LNCAP (cell line): ENCODE measurements around the gene RHBDL3.
A peak's percentile ranks its signal among the peaks of the same experiment; 100 is the strongest.

ENCODE experiments used
- TF ChIP-seq, protein P1 (sequence below): fragments of 450-650 bp; IDR thresholded peaks from 2 replicates; pipeline ENCODE4 v1.5.1; 2017; ENCODE audit warnings: mild to moderate bottlenecking

Gene RHBDL3

DNA sequence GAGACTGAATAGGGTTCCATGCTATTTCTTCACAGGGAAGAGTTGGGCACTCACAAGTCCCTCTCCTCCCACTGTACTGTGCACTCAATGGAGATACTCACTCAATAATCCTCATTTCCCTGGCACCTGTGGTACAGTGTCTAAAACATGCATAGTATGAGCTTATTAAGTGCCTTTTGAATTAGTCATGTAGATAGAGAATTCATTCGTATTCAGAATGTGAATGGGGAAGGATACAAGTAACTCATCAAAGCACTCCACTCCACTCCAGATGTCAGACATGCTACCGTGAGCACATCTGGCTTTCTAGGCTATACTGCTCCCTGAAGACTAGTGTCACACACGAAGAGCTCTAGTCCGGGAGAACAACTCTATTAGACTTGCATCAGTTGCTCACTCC is 70.1 kb downstream of the RHBDL3 start:
- TF ChIP-seq, protein P1, sequence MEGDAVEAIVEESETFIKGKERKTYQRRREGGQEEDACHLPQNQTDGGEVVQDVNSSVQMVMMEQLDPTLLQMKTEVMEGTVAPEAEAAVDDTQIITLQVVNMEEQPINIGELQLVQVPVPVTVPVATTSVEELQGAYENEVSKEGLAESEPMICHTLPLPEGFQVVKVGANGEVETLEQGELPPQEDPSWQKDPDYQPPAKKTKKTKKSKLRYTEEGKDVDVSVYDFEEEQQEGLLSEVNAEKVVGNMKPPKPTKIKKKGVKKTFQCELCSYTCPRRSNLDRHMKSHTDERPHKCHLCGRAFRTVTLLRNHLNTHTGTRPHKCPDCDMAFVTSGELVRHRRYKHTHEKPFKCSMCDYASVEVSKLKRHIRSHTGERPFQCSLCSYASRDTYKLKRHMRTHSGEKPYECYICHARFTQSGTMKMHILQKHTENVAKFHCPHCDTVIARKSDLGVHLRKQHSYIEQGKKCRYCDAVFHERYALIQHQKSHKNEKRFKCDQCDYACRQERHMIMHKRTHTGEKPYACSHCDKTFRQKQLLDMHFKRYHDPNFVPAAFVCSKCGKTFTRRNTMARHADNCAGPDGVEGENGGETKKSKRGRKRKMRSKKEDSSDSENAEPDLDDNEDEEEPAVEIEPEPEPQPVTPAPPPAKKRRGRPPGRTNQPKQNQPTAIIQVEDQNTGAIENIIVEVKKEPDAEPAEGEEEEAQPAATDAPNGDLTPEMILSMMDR: no peak

DNA sequence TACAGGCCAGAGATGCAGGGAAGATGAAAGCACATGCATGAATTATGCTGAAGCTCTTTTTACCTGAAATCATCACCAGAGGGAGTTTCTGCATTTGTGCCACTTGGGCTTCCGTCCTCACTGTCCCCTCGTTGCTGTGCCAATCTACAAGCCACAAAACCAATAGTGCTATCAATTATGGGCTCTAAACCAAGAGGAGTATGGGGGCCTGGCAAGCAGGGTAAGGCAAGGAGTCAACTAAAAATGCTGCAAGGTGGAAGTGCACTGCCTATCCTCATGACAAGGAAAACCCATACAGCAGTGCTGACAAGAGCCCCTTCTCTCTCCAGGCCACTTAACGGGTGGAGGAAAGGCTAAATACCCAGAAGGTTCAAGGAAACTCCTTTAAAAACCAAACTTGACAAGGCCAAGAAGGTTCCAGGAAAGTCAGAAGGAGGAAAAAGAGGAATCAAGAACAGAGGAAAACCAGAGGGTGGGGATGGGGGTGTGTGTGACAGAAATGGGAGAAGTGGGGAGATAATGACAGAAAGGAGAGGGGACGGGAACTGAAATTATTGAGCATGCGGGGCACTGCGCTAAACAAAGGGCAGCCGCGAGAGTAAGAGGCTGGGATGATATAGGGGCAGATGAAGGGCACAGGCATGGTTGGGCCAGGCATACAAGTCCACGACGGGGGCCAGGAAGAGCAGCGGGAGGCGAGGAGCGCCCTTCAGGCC is 75.7 kb downstream of the RHBDL3 start:
- TF ChIP-seq, protein P1: peak; percentile 26; the same call in 1 of the 2 replicates

DNA sequence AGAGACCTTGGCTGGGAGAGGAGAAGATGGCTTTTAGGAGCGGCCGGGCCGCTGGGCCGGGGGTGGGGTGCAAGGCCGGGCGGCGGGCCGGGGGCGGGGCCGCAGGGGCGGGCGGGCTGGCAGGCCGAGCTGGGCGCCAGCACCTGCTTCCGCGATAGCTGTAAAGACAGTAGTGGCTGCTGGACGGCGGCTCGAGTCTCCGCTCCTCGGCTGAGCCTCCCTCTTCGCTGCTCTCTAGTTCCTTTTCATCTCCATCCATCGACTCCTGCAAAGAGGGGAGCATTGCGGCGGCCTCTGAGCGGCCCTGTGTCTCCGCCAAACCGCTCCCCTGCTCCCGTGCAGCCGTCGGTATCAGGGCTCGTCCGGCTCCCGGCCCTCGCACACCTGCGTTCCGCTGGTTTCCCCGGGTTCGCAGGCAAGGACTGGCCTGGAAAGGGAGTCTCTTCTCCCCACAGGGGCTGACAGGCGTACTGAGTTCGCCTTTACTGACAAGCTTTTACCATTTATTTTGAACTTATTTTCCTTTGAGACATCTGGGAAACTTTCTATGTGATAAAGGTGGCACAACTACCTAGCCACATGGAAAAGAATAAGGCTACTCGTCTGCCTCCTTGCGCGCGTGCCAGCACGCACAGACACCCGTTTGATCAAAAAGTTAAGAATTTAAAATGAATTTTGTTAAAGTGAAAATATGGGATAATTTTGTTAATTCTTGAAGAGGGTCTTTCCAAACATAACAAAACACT is 76.4 kb downstream of the RHBDL3 start, which contains the start of gene C17orf75:
C17orf75 (minus strand) TSS at position 317 of the 746 bp plus-strand sequence; CDS start at position 283, 34 bp downstream.
- TF ChIP-seq, protein P1: no peak

DNA sequence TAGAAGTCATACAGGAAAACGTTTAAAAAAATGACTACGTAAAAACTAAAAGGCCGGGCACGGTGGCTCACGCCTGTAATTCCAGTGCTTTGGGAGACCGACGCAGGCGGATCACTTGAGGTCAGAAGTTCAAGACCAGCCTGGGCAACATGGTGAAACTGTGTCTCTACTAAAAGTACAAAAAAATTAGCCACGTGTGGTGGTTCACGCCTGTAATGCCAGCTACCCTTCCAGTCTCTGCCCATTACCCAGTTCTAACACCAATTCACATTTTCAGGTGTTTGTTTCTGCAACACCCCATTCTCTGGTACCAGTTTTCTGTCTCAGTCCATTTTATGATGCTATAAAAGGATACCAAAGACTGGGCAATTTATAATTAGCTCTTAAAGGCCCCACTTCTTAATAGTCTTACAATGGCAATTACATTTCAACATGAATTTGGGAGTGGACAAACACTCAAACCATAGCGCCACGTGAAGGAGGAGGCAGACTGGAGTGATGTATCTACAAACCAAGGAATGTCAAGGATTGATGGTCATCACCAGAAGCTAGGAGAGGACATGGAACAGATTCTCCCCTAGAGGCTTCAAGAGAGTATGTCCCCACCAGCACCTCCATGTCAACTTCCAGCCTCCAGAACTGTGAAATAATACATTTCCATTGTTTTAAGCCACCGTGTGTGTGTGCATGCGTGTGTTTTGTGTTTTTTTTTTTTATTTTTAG is 77.1 kb downstream of the RHBDL3 start:
- TF ChIP-seq, protein P1: no peak

GRCh38 chr17:32345951-32346600 is 80.4 kb downstream of the RHBDL3 start:
- TF ChIP-seq, protein P1: no peak

DNA sequence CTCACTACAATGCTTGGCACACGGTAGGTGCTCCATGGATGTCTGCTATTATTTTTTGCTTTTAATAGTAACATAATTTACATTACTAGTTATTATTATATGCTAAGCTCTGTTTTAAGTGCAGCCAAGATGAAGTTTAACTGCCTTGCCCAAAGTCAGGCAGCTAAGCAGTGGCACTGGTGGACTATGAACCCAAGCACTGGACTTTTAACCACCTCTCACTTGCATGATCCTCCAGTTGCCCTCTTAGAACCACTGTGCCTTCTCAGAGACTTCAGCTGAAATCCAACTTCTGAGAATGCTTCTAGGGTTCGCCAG is 82.8 kb downstream of the RHBDL3 start:
- TF ChIP-seq, protein P1: no peak

GRCh38 chr17:32349503-32349853 is 83.8 kb downstream of the RHBDL3 start:
- TF ChIP-seq, protein P1: no peak
